GM19025 (cell line): ENCODE results near the gene HOXB3.

Source experiments
- ATAC-seq: cut with Tn5 transposase; IDR thresholded peaks from one replicate; pipeline ENCODE4 v1.9.1; 2021; ENCODE audit warnings: mild to moderate bottlenecking, low read depth, moderate library complexity; ENCODE audit not compliant: unreplicated experiment

The HOXB3 gene

GRCh38 chr17:48600244-48601098 lies 10.4 kb upstream of the HOXB3 start:
- ATAC-seq: no peak

GRCh38 chr17:48599354-48599753 lies 9.3 kb upstream of the HOXB3 start:
- no peak for ATAC-seq

- ATAC-seq: no peak
Observed at GRCh38 chr17:48598736-48599135, 8.7 kb upstream of the HOXB3 start.

- no peak for ATAC-seq
Observed at GRCh38 chr17:48597778-48598631, 8.0 kb upstream of the HOXB3 start.

- ATAC-seq: no peak
Observed at GRCh38 chr17:48597528-48597777, 7.4 kb upstream of the HOXB3 start.

- ATAC-seq: no peak
Observed at GRCh38 chr17:48596735-48597527, 6.9 kb upstream of the HOXB3 start.

- ATAC-seq: no peak
Observed at GRCh38 chr17:48596000-48596734, 6.1 kb upstream of the HOXB3 start.

GRCh38 chr17:48595278-48595999 lies 5.4 kb upstream of the HOXB3 start:
- no peak for ATAC-seq

- no peak for ATAC-seq
Observed at GRCh38 chr17:48594538-48595277, 4.7 kb upstream of the HOXB3 start.

GRCh38 chr17:48593840-48594537 lies 3.9 kb upstream of the HOXB3 start:
- ATAC-seq: no peak

- no peak for ATAC-seq
Observed at GRCh38 chr17:48593126-48593829, 3.2 kb upstream of the HOXB3 start, which contains the start of gene HOXB5. TSS of gene HOXB5 (minus strand) at chr17:48593779. CDS start at chr17:48593682, 97 bp downstream.

GRCh38 chr17:48592577-48592976 lies 2.5 kb upstream of the HOXB3 start:
- ATAC-seq: no peak

- ATAC-seq: no peak
Observed at GRCh38 chr17:48592057-48592514, 2.0 kb upstream of the HOXB3 start.

- ATAC-seq: no peak
Observed at GRCh38 chr17:48591255-48592056, 1.4 kb upstream of the HOXB3 start.

- no peak for ATAC-seq
Observed at GRCh38 chr17:48590607-48591161, 643 bp upstream of the HOXB3 start.

- ATAC-seq: no peak
Observed at GRCh38 chr17:48589060-48589830, 796 bp downstream of the HOXB3 start.
